ENCODE measurements around the gene PRKAR2A.

PRKAR2A gene

GRCh38 chr3:48847504-48848423 lies at the start of gene PRKAR2A:
PRKAR2A (minus strand) TSS chr3:48847874; CDS start chr3:48847596, 278 bp downstream.
- DNase-seq, result peak; percentile 83

- no peak for DNase-seq
Observed at GRCh38 chr3:48896936-48897335, 49.3 kb upstream of the PRKAR2A start.

- no peak for DNase-seq
Observed at GRCh38 chr3:48894516-48894915, 46.8 kb upstream of the PRKAR2A start.

DNA sequence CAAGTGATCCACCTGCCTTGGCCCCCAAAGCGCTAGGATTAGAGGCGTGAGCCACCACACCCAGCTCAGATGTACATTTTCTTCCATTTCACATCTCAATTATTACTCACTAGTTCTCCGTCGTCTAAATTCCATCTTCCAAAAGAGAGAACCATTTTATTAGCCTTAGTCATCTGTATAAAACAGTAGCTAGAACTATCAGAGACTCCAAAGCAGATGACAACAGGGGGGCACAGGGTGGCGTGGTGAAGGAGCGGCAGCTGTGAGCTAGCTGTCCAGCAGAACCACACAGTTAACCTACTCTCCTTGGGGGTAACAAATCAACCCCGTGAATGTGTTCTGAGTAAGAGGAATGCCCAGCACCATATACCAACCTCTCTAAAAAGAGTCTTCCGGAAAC lies 43.9 kb upstream of the PRKAR2A start:
- DNase-seq, result no peak

DNA sequence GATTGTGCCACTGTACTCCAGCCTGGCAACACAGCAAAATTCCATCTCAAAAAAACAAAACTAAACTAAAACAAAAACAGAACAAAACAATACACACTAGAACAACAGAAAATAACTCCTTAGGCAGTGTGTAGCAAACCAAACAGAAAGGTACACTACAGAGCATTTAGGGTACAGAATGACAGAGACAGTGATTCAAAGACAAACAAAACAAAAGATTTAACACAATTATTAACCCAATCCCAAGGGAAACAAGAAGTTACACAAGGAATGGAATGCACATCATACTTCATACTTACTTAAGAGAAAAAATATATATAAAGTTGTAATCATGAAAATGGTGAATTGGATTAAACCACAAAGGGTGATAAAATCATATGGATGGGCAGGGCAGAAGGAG lies 38.1 kb upstream of the PRKAR2A start:
- DNase-seq, result no peak

GRCh38 chr3:48881652-48882114 lies 34.0 kb upstream of the PRKAR2A start:
- DNase-seq, result no peak

DNA sequence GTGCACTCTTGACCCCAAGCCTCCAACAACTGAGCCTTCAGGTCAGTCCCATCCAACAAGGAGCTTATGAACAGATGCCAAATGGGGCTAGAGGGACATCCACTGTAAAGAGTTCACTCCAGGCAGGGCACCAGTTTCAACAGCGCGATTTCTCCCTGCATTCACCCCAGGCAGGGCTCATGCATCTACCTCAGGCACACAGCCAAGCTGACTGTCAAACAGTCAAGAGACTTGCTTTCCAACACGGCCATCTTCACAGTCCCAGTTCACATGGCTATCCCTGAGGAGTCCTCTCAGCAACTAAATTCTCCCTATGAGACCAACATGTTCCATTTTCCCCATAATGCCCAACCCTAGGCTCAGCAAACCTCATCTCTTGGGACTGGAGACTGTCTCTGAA lies 33.3 kb upstream of the PRKAR2A start:
- no peak for DNase-seq

DNA sequence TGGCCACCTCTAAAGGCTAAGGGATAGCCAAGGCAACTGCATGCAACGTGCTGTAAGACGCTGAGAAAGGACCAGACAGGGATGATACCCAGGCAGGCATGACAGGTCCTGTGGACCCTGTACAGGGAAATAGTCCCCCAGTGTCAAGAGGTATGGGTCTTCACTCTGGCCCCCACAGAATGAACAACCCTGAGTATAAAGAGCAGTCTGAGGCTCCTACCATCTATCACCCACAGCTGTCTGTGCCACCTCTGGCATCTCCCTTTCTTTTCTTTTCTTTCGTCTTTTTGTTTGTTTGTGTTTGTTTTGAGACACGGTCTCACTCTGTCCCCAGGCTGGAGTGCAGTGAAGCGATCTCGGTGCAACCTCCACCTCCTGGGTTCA lies 32.3 kb upstream of the PRKAR2A start:
- no peak for DNase-seq

GRCh38 chr3:48879307-48879993 lies 31.8 kb upstream of the PRKAR2A start:
- DNase-seq, result no peak

GRCh38 chr3:48877671-48878070 lies 30.0 kb upstream of the PRKAR2A start:
- DNase-seq, result no peak

- DNase-seq, result no peak
Observed at GRCh38 chr3:48863122-48863521, 15.4 kb upstream of the PRKAR2A start.

- DNase-seq, result no peak
Observed at GRCh38 chr3:48859206-48859605, 11.5 kb upstream of the PRKAR2A start.

DNA sequence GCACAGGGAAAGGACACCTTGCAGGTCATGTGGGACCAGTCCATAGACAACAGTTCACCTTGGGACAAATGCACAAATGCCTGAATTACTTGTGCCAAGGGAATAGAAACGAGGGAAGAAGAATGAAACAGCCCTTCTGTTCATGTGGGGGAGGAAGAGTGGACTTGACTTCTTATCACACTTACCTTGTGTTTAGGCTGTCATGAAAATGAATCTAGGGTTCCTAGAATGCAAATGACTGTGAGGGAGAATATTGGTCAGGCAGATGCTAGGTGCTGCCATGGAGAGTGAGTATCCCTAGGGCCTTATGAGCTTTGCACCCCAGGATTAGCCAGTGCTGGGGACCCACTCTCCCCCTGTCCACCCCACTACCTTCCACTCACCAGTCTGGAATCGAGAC lies 11.0 kb upstream of the PRKAR2A start:
- no peak for DNase-seq

DNA sequence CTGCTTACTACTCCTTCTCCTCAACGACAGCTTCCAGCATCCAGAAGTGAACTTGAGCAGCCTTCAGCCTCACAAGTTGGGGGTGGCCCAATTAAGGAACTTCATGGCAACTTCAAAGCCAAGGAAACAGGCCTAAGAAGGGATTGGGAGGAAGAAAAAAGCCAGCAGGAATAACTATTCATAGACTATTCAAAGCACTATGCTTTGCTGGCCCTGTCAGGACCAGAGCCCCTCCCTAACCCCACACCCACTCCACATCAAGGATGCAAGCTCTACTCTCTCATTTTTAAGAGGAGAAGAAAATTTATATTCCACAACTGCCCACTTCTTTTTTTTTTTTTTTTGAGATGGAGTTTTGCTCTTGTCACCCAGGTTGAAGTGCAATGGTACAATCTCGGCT lies 10.0 kb upstream of the PRKAR2A start:
- DNase-seq, result no peak

DNA sequence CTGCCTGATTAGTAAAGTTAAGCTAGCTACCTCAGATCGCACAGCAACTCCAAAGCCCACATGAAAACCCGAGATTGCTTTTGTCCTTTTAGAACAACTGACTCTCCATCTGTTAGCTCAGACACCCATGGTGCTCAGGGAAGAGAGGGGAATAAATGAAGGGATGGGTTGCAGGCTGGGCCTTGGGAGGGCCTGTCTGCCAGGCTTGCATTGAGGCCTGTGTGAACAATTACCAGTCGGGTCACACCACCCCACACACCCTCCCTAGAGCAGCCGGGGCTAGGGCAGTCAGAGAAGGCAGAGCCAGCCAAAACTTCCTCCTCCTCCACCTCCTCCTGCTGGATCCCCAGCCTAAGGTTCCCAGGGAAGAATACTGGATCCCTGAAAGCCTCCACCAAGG lies 8.8 kb upstream of the PRKAR2A start:
- DNase-seq, result no peak

GRCh38 chr3:48855681-48856447 lies 8.2 kb upstream of the PRKAR2A start:
- no peak for DNase-seq

DNA sequence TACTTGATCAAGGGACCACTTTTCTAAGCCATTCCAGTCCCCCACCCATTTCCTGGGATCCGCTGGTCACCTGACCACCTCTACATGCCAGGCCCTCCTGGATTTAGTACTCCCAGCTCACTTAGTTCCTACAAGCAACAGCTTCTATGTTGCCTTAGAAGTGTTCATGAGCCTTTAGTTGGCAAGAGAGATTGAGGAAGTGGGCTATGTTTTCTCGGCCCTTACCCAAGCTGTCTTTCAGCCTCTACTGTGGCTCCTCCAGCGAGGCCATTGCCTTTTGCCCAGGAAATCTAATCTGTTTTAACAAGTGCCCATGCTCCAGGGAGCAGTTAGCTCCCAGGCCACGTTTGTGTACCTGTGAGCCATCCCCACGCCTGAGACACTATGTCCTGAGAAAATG lies 4.5 kb upstream of the PRKAR2A start:
- no peak for DNase-seq

- DNase-seq, result no peak
Observed at GRCh38 chr3:48851407-48851806, 3.7 kb upstream of the PRKAR2A start.

DNA sequence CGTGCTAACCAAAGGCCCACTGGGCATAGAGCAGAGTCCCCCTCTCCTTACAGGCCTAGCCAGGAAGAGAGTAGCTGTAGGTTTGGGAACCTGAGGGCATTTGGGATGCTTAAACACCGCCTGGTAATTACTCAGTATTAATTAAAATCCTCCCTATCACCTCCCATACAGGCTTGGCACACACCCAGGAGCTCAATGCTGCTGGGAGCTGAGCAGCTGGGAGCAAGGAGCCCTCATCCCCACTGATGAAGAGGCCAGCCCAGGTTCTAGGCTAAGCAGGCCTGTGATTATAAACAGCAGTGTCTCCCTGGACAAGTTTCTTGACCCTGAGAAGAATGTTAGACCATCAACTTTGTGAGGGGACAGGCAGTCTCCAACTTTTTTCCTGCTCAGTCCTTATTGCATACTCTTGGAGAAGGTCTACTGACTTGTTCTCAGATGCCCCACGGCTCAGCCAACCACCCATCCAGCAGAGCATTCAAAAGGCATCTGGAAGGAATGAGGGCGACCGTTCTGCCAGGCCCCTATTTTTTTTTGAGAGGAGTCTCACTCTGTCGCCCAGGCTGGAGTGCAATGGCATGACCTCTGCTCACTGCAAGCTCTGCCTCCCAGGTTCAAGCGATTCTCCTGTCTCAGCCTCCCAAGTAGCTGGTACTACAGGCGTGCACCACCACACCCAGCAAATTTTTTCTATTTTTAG lies 1.3 kb upstream of the PRKAR2A start:
- no peak for DNase-seq

DNA sequence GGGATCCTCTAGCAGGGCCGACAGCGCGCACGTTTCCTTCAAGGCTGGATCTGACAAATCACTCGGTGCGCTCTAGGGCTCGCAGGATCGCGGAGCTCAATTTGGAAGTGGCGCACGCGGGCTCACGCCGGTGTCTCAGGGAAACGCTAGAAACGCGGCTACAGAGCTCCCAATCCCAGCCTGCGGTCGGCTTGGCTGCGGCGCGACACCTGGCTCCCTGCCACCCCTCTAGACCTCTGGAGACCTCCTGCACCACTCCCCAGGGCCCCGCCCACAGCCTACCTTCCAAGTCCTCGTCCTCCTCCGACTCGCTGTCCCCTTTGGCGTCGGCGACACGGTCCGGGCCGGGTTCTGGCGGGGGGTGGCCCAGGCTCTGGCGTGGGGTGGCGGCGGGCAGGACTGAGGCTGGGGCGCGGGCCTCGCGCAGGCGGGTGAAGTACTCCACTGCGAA lies 596 bp downstream of the PRKAR2A start:
- DNase-seq, result peak; percentile 54

- no peak for DNase-seq
Observed at GRCh38 chr3:48845170-48845569, 2.5 kb downstream of the PRKAR2A start.

- DNase-seq, result no peak
Observed at GRCh38 chr3:48837163-48837562, 10.5 kb downstream of the PRKAR2A start.
